Measurements from ENCODE around the gene HSD17B1. TPM values are rescaled to one million over a fixed set of nuclear protein-coding genes. Genes with fewer than 3 reads are reported as not detected.
A peak's percentile ranks its signal among the peaks of the same experiment; 100 is the strongest.

The HSD17B1 gene
- total RNA-seq, 4 donors from 2014 or later, result 0.41 to 2.2 (median 0.95) TPM; not detected in 1

GRCh38 chr17:42520540-42520951, 32.2 kb upstream of the HSD17B1 start:
- WGBS, 2 donors (ENCODE audit: low coverage in 1 of 2), result 46 to 61% methylated on average over 2 to 9 of the region's 9 CpGs
- Histone ChIP-seq H3K9me3 (no peaks in the 10 kb centered on the region), H3K27ac (peak overlapping the region; percentile 89 to 98 (median 92)), H3K4me3 (no peak overlapping the region), H3K36me3 (no peaks in the 10 kb centered on the region), H3K4me1 (peaks cover 48 to 63% (median 60%) of the 10 kb centered on the region in 4 donors), H3K27me3 (no peaks in the 10 kb centered on the region)
- DNase-seq, result no peak
- TF ChIP-seq POLR2AphosphoS5 (IDR thresholded peaks at IDR 0.05) (no peak), POLR2A (IDR thresholded peaks at IDR 0.05) (no peak), EP300 (IDR thresholded peaks at IDR 0.05; ENCODE audit: low read depth) (no peak)
- TF ChIP-seq, protein P1, sequence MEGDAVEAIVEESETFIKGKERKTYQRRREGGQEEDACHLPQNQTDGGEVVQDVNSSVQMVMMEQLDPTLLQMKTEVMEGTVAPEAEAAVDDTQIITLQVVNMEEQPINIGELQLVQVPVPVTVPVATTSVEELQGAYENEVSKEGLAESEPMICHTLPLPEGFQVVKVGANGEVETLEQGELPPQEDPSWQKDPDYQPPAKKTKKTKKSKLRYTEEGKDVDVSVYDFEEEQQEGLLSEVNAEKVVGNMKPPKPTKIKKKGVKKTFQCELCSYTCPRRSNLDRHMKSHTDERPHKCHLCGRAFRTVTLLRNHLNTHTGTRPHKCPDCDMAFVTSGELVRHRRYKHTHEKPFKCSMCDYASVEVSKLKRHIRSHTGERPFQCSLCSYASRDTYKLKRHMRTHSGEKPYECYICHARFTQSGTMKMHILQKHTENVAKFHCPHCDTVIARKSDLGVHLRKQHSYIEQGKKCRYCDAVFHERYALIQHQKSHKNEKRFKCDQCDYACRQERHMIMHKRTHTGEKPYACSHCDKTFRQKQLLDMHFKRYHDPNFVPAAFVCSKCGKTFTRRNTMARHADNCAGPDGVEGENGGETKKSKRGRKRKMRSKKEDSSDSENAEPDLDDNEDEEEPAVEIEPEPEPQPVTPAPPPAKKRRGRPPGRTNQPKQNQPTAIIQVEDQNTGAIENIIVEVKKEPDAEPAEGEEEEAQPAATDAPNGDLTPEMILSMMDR (IDR thresholded peaks at IDR 0.05), result no peak
- intact Hi-C loops (cut with DNase I; ENCODE audit: low total_unique reads) (loop anchor here (10.0 kb wide), 1 partner anchor 96 kb away; the partner anchor contains the start of gene CAVIN1), in situ Hi-C loops (cut with MboI; ENCODE audit: low pct_ligation_motif_present in 1 of 4, low pct_unique_long_range_greater_than_20kb in 1 of 4, low sequenced_read_pairs in 3 of 4) (loop anchor here (10.0 to 25.0 kb wide), 5 partner anchors 86 to 208 kb away; partner anchors contain the start of gene CAVIN1 (in 1 of the 4))

DNA sequence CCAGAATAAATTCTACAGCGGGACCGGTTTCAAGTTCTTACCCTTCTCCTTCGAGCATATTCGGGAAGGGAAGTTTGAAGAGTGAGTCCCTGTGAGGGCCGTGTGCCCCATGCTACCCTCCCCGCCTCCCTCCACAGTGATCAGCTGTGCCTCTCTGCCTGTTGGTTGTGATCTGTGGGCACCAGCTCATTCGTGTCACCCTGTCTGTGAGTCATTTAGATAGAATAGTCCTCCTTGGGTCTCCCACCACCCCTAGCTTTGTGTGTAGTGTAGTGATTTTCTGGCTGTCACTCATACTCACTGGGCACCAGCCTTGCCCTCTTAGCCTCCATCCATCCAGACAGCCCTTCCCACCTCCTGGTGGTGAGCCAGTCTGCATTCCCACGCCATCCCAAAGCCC, 31.7 kb upstream of the HSD17B1 start:
- in situ Hi-C loops (cut with MboI; ENCODE audit: low pct_ligation_motif_present in 1 of 4, low pct_unique_long_range_greater_than_20kb in 1 of 4, low sequenced_read_pairs in 3 of 4), result loop anchor here (10.0 to 25.0 kb wide), 5 partner anchors 86 to 209 kb away; partner anchors contain the start of gene CAVIN1 (in 1 of the 4)
- Histone ChIP-seq H3K9me3 (no peaks in the 10 kb centered on the region), H3K4me1 (peaks cover 51 to 68% (median 62%) of the 10 kb centered on the region in 4 donors), H3K36me3 (no peaks in the 10 kb centered on the region), H3K27ac (peak overlapping the region; percentile 89 to 98 (median 92)), H3K27me3 (no peaks in the 10 kb centered on the region), H3K4me3 (no peak overlapping the region)
- intact Hi-C loops (cut with DNase I; ENCODE audit: low total_unique reads), result loop anchor here (10.0 kb wide), 1 partner anchor 96 kb away; the partner anchor contains the start of gene CAVIN1
- 57 to 72% methylated on average over 1 to 8 of the region's 8 CpGs for WGBS, 2 donors (ENCODE audit: low coverage in 1 of 2)
- no peak for DNase-seq
- no peak for TF ChIP-seq POLR2AphosphoS5 (IDR thresholded peaks at IDR 0.05)
- TF ChIP-seq POLR2A (IDR thresholded peaks at IDR 0.05), result no peak
- TF ChIP-seq, protein P1 (IDR thresholded peaks at IDR 0.05), result no peak
- no peak for TF ChIP-seq EP300 (IDR thresholded peaks at IDR 0.05; ENCODE audit: low read depth)

DNA sequence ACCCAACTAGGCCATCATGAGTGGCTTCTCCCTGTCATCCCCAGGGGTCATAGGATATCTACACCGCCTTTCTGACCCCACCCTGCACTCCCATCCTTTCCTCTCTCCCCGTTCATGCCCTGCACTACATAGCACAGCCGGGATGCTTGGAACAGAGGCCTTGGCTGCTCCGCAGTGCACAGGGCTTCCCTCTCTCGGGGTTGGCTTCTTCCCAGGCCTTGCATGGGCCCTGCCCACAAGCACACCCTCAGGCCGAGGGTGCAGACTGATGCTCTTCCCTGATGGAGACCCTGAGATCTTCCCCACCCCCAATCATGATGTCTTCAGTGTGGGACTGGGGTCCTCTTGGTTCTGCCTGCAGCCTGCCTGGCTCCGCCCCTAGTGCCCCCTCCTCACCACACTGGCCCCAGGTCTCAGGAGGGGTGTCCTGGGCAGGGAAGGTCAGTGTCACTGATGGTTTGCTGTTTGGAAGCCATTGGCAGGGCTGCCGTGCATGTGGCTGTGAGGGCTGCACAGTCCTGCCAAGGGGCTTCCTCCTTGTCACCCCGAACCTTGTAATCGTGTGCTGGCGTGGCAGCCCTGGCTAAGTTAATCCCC, 31.0 kb upstream of the HSD17B1 start:
- 53% methylated on average over 11 of the region's 11 CpGs; no CpG with 5 or more reads in 1 of the 2 donors for WGBS, 2 donors (ENCODE audit: low coverage in 1 of 2)
- DNase-seq, result no peak
- H3K4me3 ChIP-seq, result no peak overlapping the region
- H3K4me1 ChIP-seq, result peaks cover 57 to 74% (median 67%) of the 10 kb centered on the region in 4 donors
- TF ChIP-seq POLR2A (IDR thresholded peaks at IDR 0.05) (no peak), POLR2AphosphoS5 (IDR thresholded peaks at IDR 0.05) (no peak), EP300 (IDR thresholded peaks at IDR 0.05; ENCODE audit: low read depth) (no peak)
- TF ChIP-seq, protein P1 (IDR thresholded peaks at IDR 0.05), result no peak
- peak overlapping the region; percentile 89 to 98 (median 92) for H3K27ac ChIP-seq
- H3K36me3 ChIP-seq, result no peaks in the 10 kb centered on the region
- H3K27me3 ChIP-seq, result no peaks in the 10 kb centered on the region
- intact Hi-C loops (cut with DNase I; ENCODE audit: low total_unique reads) (loop anchor here (10.0 kb wide), 1 partner anchor 97 kb away; the partner anchor contains the start of gene CAVIN1), in situ Hi-C loops (cut with MboI; ENCODE audit: low pct_ligation_motif_present in 1 of 4, low pct_unique_long_range_greater_than_20kb in 1 of 4, low sequenced_read_pairs in 3 of 4) (loop anchor here (10.0 to 25.0 kb wide), 5 partner anchors 87 to 209 kb away; partner anchors contain the start of gene CAVIN1 (in 1 of the 4))
- H3K9me3 ChIP-seq, result no peaks in the 10 kb centered on the region

- H3K9me3 ChIP-seq, result no peaks in the 10 kb centered on the region
- H3K27ac ChIP-seq, result peak overlapping the region; percentile 89 to 98 (median 92)
- no peak overlapping the region for H3K4me3 ChIP-seq
- in situ Hi-C loops (cut with MboI; ENCODE audit: low pct_ligation_motif_present in 1 of 4, low pct_unique_long_range_greater_than_20kb in 1 of 4, low sequenced_read_pairs in 3 of 4) (loop anchor here (10.0 to 25.0 kb wide), 5 partner anchors 88 to 210 kb away; partner anchors contain the start of gene CAVIN1 (in 1 of the 4)), intact Hi-C loops (cut with DNase I; ENCODE audit: low total_unique reads) (loop anchor here (10.0 kb wide), 1 partner anchor 98 kb away; the partner anchor contains the start of gene CAVIN1)
- no peaks in the 10 kb centered on the region for H3K36me3 ChIP-seq
- peaks cover 60 to 74% (median 66%) of the 10 kb centered on the region in 4 donors for H3K4me1 ChIP-seq
- no peaks in the 10 kb centered on the region for H3K27me3 ChIP-seq
- DNase-seq, result no peak
- WGBS, 2 donors (ENCODE audit: low coverage in 1 of 2), result 85% methylated on average over 9 of the region's 9 CpGs; no CpG with 5 or more reads in 1 of the 2 donors
- no peak for TF ChIP-seq EP300 (IDR thresholded peaks at IDR 0.05; ENCODE audit: low read depth)
- TF ChIP-seq POLR2A (IDR thresholded peaks at IDR 0.05), result no peak
- TF ChIP-seq, protein P1 (IDR thresholded peaks at IDR 0.05), result no peak
- TF ChIP-seq POLR2AphosphoS5 (IDR thresholded peaks at IDR 0.05), result no peak
These were observed 30.4 kb upstream of the HSD17B1 start for GRCh38 chr17:42522263-42522790.
